ENCODE results near the gene TFEC. TPM values are rescaled to one million over a fixed set of nuclear protein-coding genes. Genes with fewer than 3 reads are reported as not detected.

TFEC gene
- polyA plus RNA-seq, 1 donor from 2014 or later: not detected

DNA sequence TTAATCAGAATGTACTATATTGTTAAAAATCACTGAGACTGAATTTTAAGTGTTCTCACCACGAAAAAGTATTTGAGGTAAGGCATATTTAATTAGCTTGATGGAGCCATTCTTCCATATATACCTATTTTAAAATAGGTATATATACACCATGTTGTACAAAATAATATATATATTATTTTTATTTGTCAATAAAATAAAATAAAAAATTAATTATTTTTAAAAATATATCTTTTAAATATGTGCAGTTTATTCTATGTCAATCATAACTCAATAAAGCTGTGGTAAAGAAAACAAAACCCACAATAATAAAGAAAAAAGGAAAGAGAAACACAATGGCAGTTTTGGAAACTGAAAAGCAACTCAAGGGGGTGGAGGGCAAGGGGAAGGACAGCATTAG, 33.6 kb upstream of the TFEC start:
- no peaks in the 10 kb centered on the region for H4K20me1 ChIP-seq (ENCODE audit: insufficient read depth)
- H2AFZ ChIP-seq (ENCODE audit: low read depth, low read length): no peak overlapping the region
- no peaks in the 10 kb centered on the region for H3K9me3 ChIP-seq (ENCODE audit: low read length)
- no peak overlapping the region for H3K4me3 ChIP-seq (ENCODE audit: low read length)
- H3K27ac ChIP-seq (ENCODE audit: low read length): no peak overlapping the region
- no peaks in the 10 kb centered on the region for H3K36me3 ChIP-seq (ENCODE audit: insufficient read depth, low read length)
- H3K79me2 ChIP-seq (replicated peaks; ENCODE audit: insufficient read depth, low read length): no peaks in the 10 kb centered on the region
- no peak overlapping the region for H3K4me2 ChIP-seq (ENCODE audit: low read length)
- H3F3A ChIP-seq (ENCODE audit: insufficient read depth, low read length, poor library complexity, severe bottlenecking): no peaks in the 10 kb centered on the region
- no peak for TF ChIP-seq CTCF (IDR thresholded peaks at IDR 0.05; ENCODE audit: poor library complexity, severe bottlenecking)
- no peak for TF ChIP-seq RAD21 (conservative IDR thresholded peaks at IDR 0.05)
- no peaks in the 10 kb centered on the region for H3K9me2 ChIP-seq (ENCODE audit: insufficient read depth, low read length)
- H3K9ac ChIP-seq (ENCODE audit: low read length): no peak overlapping the region
- no peaks in the 10 kb centered on the region for H3K27me3 ChIP-seq (ENCODE audit: insufficient read depth, low read depth, low read length)

- Histone ChIP-seq H3K9ac (ENCODE audit: low read length) (no peak overlapping the region), H3K9me3 (ENCODE audit: low read length) (no peaks in the 10 kb centered on the region), H3K4me2 (ENCODE audit: low read length) (no peak overlapping the region), H3K9me2 (ENCODE audit: insufficient read depth, low read length) (no peaks in the 10 kb centered on the region), H3K36me3 (ENCODE audit: insufficient read depth, low read length) (no peaks in the 10 kb centered on the region), H3K27me3 (ENCODE audit: insufficient read depth, low read depth, low read length) (no peaks in the 10 kb centered on the region), H2AFZ (ENCODE audit: low read depth, low read length) (no peak overlapping the region), H3K27ac (ENCODE audit: low read length) (no peak overlapping the region), H3K4me3 (ENCODE audit: low read length) (no peak overlapping the region), H3F3A (ENCODE audit: insufficient read depth, low read length, poor library complexity, severe bottlenecking) (no peaks in the 10 kb centered on the region), H4K20me1 (ENCODE audit: insufficient read depth) (no peaks in the 10 kb centered on the region), H3K79me2 (replicated peaks; ENCODE audit: insufficient read depth, low read length) (no peaks in the 10 kb centered on the region)
- no peak for TF ChIP-seq EP300 (conservative IDR thresholded peaks at IDR 0.05; ENCODE audit: poor library complexity, severe bottlenecking)
- no peak for TF ChIP-seq SMC3 (conservative IDR thresholded peaks at IDR 0.05; ENCODE audit: poor library complexity)
- no peak for TF ChIP-seq CTCF (IDR thresholded peaks at IDR 0.05; ENCODE audit: poor library complexity, severe bottlenecking)
- TF ChIP-seq RAD21 (conservative IDR thresholded peaks at IDR 0.05): no peak
- TF ChIP-seq EZH2 (IDR thresholded peaks at IDR 0.05; ENCODE audit: borderline replicate concordance, insufficient read depth, low read length, poor library complexity, severe bottlenecking): no peak
- no peak for TF ChIP-seq MXI1 (conservative IDR thresholded peaks at IDR 0.05; ENCODE audit: poor library complexity, severe bottlenecking)
Measured at GRCh38 chr7:116062666-116063065, 32.1 kb upstream of the TFEC start.

- H3F3A ChIP-seq (ENCODE audit: insufficient read depth, low read length, poor library complexity, severe bottlenecking): no peaks in the 10 kb centered on the region
- H3K79me2 ChIP-seq (replicated peaks; ENCODE audit: insufficient read depth, low read length): no peaks in the 10 kb centered on the region
- no peak overlapping the region for H3K27ac ChIP-seq (ENCODE audit: low read length)
- no peaks in the 10 kb centered on the region for H3K9me3 ChIP-seq (ENCODE audit: low read length)
- H2AFZ ChIP-seq (ENCODE audit: low read depth, low read length): no peak overlapping the region
- no peak overlapping the region for H3K4me2 ChIP-seq (ENCODE audit: low read length)
- TF ChIP-seq CTCF (IDR thresholded peaks at IDR 0.05; ENCODE audit: poor library complexity, severe bottlenecking) (no peak), EZH2 (IDR thresholded peaks at IDR 0.05; ENCODE audit: borderline replicate concordance, insufficient read depth, low read length, poor library complexity, severe bottlenecking) (no peak), SMC3 (conservative IDR thresholded peaks at IDR 0.05; ENCODE audit: poor library complexity) (no peak), MXI1 (conservative IDR thresholded peaks at IDR 0.05; ENCODE audit: poor library complexity, severe bottlenecking) (no peak), POLR2AphosphoS5 (IDR thresholded peaks at IDR 0.05) (no peak), TAF1 (IDR thresholded peaks at IDR 0.05; ENCODE audit: low read depth) (no peak), RAD21 (conservative IDR thresholded peaks at IDR 0.05) (no peak), EP300 (conservative IDR thresholded peaks at IDR 0.05; ENCODE audit: poor library complexity, severe bottlenecking) (no peak)
- TF ChIP-seq, protein P1, sequence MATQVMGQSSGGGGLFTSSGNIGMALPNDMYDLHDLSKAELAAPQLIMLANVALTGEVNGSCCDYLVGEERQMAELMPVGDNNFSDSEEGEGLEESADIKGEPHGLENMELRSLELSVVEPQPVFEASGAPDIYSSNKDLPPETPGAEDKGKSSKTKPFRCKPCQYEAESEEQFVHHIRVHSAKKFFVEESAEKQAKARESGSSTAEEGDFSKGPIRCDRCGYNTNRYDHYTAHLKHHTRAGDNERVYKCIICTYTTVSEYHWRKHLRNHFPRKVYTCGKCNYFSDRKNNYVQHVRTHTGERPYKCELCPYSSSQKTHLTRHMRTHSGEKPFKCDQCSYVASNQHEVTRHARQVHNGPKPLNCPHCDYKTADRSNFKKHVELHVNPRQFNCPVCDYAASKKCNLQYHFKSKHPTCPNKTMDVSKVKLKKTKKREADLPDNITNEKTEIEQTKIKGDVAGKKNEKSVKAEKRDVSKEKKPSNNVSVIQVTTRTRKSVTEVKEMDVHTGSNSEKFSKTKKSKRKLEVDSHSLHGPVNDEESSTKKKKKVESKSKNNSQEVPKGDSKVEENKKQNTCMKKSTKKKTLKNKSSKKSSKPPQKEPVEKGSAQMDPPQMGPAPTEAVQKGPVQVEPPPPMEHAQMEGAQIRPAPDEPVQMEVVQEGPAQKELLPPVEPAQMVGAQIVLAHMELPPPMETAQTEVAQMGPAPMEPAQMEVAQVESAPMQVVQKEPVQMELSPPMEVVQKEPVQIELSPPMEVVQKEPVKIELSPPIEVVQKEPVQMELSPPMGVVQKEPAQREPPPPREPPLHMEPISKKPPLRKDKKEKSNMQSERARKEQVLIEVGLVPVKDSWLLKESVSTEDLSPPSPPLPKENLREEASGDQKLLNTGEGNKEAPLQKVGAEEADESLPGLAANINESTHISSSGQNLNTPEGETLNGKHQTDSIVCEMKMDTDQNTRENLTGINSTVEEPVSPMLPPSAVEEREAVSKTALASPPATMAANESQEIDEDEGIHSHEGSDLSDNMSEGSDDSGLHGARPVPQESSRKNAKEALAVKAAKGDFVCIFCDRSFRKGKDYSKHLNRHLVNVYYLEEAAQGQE (IDR thresholded peaks at IDR 0.05; ENCODE audit: borderline replicate concordance): no peak
- no peaks in the 10 kb centered on the region for H4K20me1 ChIP-seq (ENCODE audit: insufficient read depth)
- no peaks in the 10 kb centered on the region for H3K9me2 ChIP-seq (ENCODE audit: insufficient read depth, low read length)
- H3K27me3 ChIP-seq (ENCODE audit: insufficient read depth, low read depth, low read length): no peaks in the 10 kb centered on the region
- H3K36me3 ChIP-seq (ENCODE audit: insufficient read depth, low read length): no peaks in the 10 kb centered on the region
- no peak overlapping the region for H3K9ac ChIP-seq (ENCODE audit: low read length)
- H3K4me3 ChIP-seq (ENCODE audit: low read length): no peak overlapping the region
Measured at GRCh38 chr7:116052006-116052405, 21.4 kb upstream of the TFEC start.

All from neural cell (in vitro differentiated cells).